ENCODE results near the gene BICDL1. TPM values are rescaled to one million over a fixed set of nuclear protein-coding genes. Genes with fewer than 3 reads are reported as not detected.

Gene BICDL1
- total RNA-seq, 2 experiments from 2014 or later = 98.5 to 100 TPM

DNA sequence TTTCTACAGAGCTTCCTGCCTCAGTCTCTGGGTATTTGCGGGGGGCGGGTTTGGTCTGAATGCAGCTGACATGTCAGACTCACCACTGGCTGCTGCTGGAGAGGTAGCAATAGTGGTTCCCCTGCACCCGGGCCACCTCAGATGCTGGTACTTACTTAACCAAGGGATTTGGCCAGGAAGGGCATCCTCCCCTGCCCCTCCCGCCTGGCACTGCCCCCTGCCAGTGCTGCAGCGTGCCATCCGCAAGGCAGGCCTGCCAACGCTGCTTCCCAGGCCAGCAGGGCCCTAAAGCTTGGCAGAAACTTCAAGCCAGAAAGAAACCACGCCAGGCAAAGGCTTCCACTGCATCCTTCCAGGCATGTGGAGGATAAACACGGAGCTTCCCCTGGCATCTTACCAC is 105.4 kb downstream of the BICDL1 start:
- peaks cover 10% of the 10 kb centered on the region for H3K36me3 Mint-ChIP-seq
- POLR2A ChIA-PET = no interaction called here

DNA sequence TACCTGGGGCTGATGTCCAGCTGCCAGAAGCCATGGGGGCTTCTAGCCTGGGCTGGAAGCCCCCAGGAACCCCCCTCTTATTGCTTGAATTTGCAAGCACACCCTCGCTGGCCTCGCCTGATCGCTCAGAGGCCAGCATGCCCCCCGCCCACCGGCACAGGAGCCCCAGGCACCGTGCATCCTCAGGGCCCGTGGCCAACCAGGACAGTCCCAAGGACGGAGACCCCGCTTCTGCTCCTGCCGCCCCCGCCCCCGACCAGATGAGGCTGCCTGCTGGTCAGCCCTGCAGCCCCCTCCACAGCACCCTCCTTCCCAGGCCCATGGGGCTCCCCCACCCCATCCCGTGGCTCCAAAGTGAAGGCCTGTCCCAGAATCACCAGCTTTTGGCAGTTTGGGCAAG is 106.3 kb downstream of the BICDL1 start:
- H3K36me3 Mint-ChIP-seq = peaks cover 8% of the 10 kb centered on the region
- DNase-seq = no peak
- no peak for ATAC-seq (ENCODE audit: low read depth)
- H3K4me1 Mint-ChIP-seq = peaks cover 2% of the 10 kb centered on the region
- POLR2A ChIA-PET = no interaction called here
- no peaks in the 10 kb centered on the region for H3K27me3 Mint-ChIP-seq
- no peak overlapping the region for H3K4me3 Mint-ChIP-seq
- no peaks in the 10 kb centered on the region for H3K9me3 Mint-ChIP-seq
- H3K27ac Mint-ChIP-seq = no peak overlapping the region

More for the DNA sequence above, 105.4 kb downstream of the BICDL1 start:
- no peak for ATAC-seq (ENCODE audit: low read depth)
- H3K4me1 Mint-ChIP-seq = peaks cover 2% of the 10 kb centered on the region
- no peak for DNase-seq
- no peaks in the 10 kb centered on the region for H3K9me3 Mint-ChIP-seq
- H3K4me3 Mint-ChIP-seq = no peak overlapping the region
- H3K27ac Mint-ChIP-seq = no peak overlapping the region
- no peaks in the 10 kb centered on the region for H3K27me3 Mint-ChIP-seq

DNA sequence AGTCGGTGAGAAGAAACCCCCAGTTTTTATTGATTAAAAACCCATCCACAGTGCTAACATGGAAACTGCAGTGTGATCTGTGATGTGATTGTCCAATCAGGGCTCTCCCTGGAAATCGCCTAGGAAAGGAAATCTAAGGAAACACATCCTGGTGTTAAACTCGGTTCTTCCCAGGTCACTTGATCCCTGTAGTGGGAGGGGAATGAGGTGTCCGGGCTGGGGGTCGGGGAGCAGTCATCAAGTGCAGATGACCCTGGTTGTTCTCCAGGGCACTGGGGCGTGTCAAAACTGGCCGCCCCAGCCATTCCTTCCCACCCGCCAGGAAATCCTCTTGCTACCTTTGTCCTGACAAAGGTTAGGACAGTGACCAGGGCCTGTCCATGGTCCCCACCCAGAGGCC is 106.7 kb downstream of the BICDL1 start:
- no peak overlapping the region for H3K4me3 Mint-ChIP-seq
- no peak for ATAC-seq (ENCODE audit: low read depth)
- no peaks in the 10 kb centered on the region for H3K9me3 Mint-ChIP-seq
- no peak for DNase-seq
- H3K36me3 Mint-ChIP-seq = peaks cover 8% of the 10 kb centered on the region
- H3K27me3 Mint-ChIP-seq = no peaks in the 10 kb centered on the region
- H3K27ac Mint-ChIP-seq = no peak overlapping the region
- POLR2A ChIA-PET = no interaction called here
- peaks cover 2% of the 10 kb centered on the region for H3K4me1 Mint-ChIP-seq

DNA sequence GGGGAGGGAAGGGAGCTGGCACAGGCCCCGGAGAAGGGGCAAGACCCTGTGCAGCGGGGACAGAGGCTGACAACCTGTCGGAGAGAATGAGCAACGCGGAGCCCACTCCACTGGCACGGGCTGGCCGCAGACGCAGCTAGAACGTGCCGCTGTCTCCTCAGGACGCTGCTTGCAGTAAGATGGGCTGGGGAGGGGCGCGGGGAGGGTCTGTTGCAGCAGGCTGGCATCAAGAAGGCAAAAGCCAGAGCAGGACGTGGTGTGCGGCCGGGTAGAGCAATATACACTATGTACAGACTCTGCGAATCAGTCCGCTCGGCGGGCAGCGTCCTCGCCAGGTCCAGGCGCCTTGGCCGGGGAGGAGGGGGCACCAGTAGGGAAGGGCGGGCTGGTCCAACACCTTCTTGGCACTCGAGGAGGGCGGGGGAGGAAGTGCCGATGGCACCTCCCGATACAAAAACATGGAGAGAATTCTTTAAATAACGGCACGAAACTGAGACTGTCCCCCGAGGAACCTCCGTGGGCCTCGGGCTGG is 107.7 kb downstream of the BICDL1 start:
- no peaks in the 10 kb centered on the region for H3K9me3 Mint-ChIP-seq
- no peaks in the 10 kb centered on the region for H3K27me3 Mint-ChIP-seq
- H3K27ac Mint-ChIP-seq = no peak overlapping the region
- ATAC-seq (ENCODE audit: low read depth) = no peak
- peaks cover 4% of the 10 kb centered on the region for H3K4me1 Mint-ChIP-seq
- H3K36me3 Mint-ChIP-seq = peaks cover 3% of the 10 kb centered on the region
- POLR2A ChIA-PET = no interaction called here
- DNase-seq = no peak
- H3K4me3 Mint-ChIP-seq = no peak overlapping the region

DNA sequence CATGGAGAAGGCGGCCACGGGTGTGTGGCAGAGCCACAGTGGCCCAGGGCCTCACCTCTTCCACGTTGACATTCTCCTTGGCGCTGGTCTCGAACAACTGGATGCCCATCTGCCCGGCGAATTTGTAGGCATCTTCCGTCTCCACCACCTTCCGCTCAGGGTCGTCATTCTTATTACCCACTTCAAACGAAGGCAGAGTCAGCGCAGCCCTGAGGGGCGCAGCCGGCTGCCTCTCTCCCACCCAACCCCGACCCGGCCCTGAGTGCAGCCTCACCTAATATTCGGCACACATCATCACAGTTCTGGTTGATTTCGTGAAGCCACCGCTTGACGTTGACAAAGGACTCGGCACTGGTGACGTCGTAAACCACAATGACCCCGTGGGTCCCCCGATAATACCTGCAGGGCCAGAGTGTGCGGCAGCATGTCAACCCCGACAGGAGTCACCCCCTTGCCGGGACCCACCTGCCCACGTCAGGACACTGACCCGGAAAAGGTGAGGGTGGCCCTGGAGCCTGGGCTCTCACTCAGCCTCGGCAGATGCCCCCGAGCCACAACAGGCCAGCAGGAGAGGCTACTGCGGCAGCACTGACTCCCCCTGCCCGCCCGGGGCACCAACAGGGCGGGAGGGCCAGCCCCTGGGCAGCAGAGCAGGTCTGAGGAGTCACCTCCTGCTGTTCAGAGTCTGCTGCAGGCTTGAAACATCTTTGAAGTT is 109.9 kb downstream of the BICDL1 start:
- H3K4me1 Mint-ChIP-seq = peaks cover 8% of the 10 kb centered on the region
- DNase-seq (no peak), ATAC-seq (ENCODE audit: low read depth) (no peak)
- H3K27me3 Mint-ChIP-seq = no peaks in the 10 kb centered on the region
- no peaks in the 10 kb centered on the region for H3K9me3 Mint-ChIP-seq
- POLR2A ChIA-PET = no interaction called here
- H3K27ac Mint-ChIP-seq = no peak overlapping the region
- no peak overlapping the region for H3K4me3 Mint-ChIP-seq
- peaks cover 6% of the 10 kb centered on the region for H3K36me3 Mint-ChIP-seq

DNA sequence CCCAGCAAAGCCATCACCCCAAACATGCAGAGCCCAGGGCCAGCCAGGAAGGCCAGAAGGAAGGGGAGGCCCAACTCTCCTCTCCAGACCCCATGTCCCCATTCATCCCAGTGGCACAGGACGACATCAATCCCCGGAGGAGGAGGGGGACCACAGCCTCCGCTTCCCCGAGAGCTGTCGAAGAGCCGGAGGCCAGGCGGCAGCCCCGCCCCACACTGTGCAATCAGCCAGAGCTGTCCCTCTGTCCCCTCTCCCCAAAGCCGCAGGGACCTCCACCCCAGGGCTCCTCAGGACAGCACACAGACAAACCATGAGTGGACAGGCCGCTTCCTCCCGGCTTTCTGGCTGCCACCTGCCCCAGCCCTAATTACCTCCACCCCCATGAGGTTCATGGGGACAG is 110.7 kb downstream of the BICDL1 start:
- POLR2A ChIA-PET = no interaction called here
- Mint-ChIP-seq H3K36me3 (peaks cover 7% of the 10 kb centered on the region), H3K27me3 (no peaks in the 10 kb centered on the region), H3K4me3 (no peak overlapping the region), H3K4me1 (peaks cover 6% of the 10 kb centered on the region), H3K9me3 (no peaks in the 10 kb centered on the region), H3K27ac (no peak overlapping the region)
- DNase-seq (no peak), ATAC-seq (ENCODE audit: low read depth) (no peak)

DNA sequence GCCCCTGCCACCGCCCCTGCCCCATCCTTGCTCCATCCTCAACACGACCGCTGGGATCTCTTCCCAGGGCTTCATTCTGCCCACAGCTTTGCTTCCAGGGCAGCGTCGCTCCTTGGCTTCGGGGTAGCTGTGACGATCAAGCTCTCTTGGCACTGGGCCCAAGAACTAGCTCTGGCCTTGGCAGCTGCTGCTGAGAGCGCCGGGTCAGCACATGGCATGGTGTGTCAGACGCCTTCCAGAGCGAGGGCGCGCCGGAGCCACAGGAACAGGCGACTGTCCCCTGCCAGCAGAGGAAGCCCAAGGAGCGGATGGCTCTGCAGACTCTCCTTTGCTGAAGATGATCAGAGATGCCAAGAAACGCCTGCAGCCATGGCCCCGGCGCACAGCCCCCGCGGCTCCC is 111.6 kb downstream of the BICDL1 start:
- ATAC-seq (ENCODE audit: low read depth) (no peak), DNase-seq (no peak)
- peaks cover 6% of the 10 kb centered on the region for H3K4me1 Mint-ChIP-seq
- H3K27me3 Mint-ChIP-seq = no peaks in the 10 kb centered on the region
- no peak overlapping the region for H3K4me3 Mint-ChIP-seq
- H3K36me3 Mint-ChIP-seq = peaks cover 7% of the 10 kb centered on the region
- H3K27ac Mint-ChIP-seq = no peak overlapping the region
- no peaks in the 10 kb centered on the region for H3K9me3 Mint-ChIP-seq
- POLR2A ChIA-PET = interaction anchor here (1.4 kb wide), 1 partner anchor 101 kb away, joined by 3 read pairs; the partner anchor contains the start of gene RPLP0

DNA sequence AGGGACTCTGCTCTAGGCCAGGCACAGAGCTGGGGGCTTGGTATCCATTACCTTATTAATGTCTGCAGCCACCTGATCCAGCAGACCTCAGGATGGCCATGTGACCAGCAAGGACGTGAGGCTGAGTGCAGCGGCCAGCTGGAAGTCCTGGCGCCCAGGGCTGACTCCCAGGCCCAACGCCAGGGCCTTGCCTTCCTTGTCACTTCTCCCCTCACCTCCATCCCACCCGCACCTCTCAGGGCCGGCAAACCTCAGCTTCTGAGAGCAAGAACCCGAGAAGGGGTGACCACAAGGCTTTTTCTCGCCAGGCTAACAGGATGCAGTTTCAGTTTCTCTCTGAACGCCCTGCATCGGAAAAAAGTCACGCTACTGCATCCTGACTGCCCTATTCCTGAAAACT is 112.1 kb downstream of the BICDL1 start:
- ATAC-seq (ENCODE audit: low read depth) = no peak
- H3K9me3 Mint-ChIP-seq = no peaks in the 10 kb centered on the region
- H3K36me3 Mint-ChIP-seq = peaks cover 10% of the 10 kb centered on the region

DNA sequence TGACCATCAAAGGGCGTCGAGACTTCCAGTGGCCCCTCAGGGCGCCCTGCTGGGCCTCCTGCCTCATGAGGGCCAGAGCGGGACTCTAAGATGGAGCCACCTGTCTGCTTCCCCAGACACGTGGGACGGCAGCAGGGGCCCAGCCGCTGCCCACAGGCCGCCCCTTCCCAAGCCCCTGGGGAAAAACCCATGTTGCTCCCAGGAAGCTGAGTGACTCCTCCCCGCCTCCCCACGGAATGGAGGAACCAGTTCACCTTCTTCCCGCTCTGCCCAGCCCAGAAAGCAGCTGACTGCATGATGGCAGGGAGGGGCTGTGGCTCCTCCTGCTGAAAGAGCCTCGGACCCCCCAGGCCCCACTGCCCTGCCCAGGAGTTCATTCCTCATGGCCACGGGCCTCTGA is 112.6 kb downstream of the BICDL1 start:
- no peak for ATAC-seq (ENCODE audit: low read depth)
- Mint-ChIP-seq H3K9me3 (no peaks in the 10 kb centered on the region), H3K4me3 (no peak overlapping the region), H3K36me3 (peaks cover 11% of the 10 kb centered on the region), H3K27ac (peak overlapping the region; percentile 32), H3K27me3 (no peaks in the 10 kb centered on the region), H3K4me1 (peaks cover 6% of the 10 kb centered on the region)
- no peak for DNase-seq
- POLR2A ChIA-PET = interaction anchor here (1.3 to 2.2 kb wide), 3 partner anchors 13 to 100 kb away, joined by 3 to 13 read pairs (median 3); partner anchors contain the start of genes RAB35 and RPLP0

More for the DNA sequence above, 112.1 kb downstream of the BICDL1 start:
- Mint-ChIP-seq H3K27ac (peak overlapping the region; percentile 32), H3K27me3 (no peaks in the 10 kb centered on the region), H3K4me1 (peaks cover 6% of the 10 kb centered on the region), H3K4me3 (no peak overlapping the region)
- POLR2A ChIA-PET = interaction anchor here (1.3 to 1.4 kb wide), 2 partner anchors 13 to 100 kb away, joined by 3 read pairs; partner anchors contain the start of gene RPLP0
- no peak for DNase-seq

DNA sequence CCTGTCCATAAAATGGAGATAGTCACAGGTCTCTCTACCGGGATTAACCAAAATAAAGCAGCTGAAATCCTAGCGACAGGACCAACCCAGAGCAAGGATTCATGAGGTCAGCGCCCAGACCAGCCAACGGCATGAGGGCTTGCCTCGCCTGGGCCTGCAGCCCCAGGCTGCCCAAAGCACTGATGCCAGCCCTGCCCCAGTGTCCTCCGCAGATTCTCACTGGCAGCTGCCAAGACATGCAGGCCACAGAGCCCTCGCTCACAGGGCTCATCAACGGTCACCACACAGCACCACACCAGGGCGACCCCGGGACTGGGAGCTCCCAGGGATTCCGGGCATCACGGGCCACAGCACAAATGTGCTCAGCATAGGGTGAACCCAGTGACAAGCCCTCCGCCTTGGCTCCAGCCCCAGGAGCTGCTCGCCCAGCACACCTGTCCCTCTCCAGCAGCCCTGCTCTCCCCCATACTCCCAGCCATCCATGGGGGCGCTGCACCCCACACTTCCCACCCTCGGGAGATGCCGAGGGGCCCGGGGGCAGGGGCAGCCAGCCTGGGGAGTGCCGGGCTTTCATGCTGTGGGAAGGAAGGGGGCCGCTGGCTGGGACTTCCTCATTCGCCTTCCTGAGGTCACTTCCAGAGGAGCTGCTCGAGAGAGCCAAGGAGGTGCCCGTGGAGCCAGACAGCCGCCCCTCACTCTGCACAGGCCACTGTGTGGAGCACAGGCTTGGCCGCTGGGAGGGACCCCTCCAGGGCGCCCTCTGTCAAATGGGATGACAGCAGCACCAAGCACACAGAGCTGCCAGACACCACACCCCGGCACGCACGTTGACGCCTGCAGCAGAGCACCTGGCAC is 113.4 kb downstream of the BICDL1 start:
- no peaks in the 10 kb centered on the region for H3K27me3 Mint-ChIP-seq
- DNase-seq (no peak), ATAC-seq (ENCODE audit: low read depth) (no peak)
- H3K9me3 Mint-ChIP-seq = no peaks in the 10 kb centered on the region
- peaks cover 11% of the 10 kb centered on the region for H3K36me3 Mint-ChIP-seq
- POLR2A ChIA-PET = interaction anchor here (1.3 to 2.2 kb wide), 3 partner anchors 12 to 99 kb away, joined by 3 to 13 read pairs (median 3); partner anchors contain the start of genes RAB35 and RPLP0
- H3K27ac Mint-ChIP-seq = no peak overlapping the region
- H3K4me3 Mint-ChIP-seq = no peak overlapping the region
- H3K4me1 Mint-ChIP-seq = peaks cover 6% of the 10 kb centered on the region

DNA sequence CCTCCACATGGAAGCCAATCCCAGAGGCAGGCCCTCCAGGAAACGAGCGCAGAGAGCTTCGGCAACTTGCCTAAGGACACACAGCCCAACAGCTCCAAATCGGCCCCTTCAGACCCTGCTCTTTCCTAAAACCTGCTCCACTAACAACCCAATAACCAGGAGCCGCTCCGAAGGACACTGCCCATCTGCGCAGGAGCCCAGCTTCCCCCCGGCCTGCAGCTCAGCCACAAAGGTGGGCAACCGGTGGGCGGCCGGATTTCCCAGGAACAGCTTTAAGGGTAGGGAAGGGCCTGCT is 114.0 kb downstream of the BICDL1 start:
- peaks cover 10% of the 10 kb centered on the region for H3K36me3 Mint-ChIP-seq
- H3K4me3 Mint-ChIP-seq = no peak overlapping the region
- DNase-seq (no peak), ATAC-seq (ENCODE audit: low read depth) (no peak)
- POLR2A ChIA-PET = interaction anchor here (2.2 kb wide), 1 partner anchor 13 kb away, joined by 13 read pairs; the partner anchor contains the start of gene RAB35
- H3K4me1 Mint-ChIP-seq = peaks cover 7% of the 10 kb centered on the region
- no peak overlapping the region for H3K27ac Mint-ChIP-seq
- H3K27me3 Mint-ChIP-seq = no peaks in the 10 kb centered on the region
- no peaks in the 10 kb centered on the region for H3K9me3 Mint-ChIP-seq

DNA sequence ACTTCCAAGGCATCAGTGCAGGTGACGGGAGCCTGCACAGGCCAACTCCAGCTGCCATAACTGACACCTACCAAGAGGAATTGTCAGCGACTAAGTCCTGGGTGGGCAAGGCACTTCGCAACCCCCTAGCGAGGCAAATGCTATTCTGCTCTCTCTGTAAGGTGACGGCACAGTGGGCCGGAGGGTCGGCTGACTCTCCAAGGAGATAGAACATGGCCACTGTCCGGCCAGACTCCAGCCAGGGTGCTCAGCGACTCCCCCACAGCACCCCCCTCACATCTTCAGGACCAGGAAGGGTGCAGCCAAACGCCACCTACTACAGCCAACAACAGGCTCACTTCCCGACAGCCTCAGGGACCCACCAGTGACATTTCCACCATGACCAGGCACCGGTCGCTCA is 114.3 kb downstream of the BICDL1 start:
- Mint-ChIP-seq H3K4me3 (no peak overlapping the region), H3K27ac (no peak overlapping the region), H3K9me3 (no peaks in the 10 kb centered on the region), H3K27me3 (no peaks in the 10 kb centered on the region), H3K36me3 (peaks cover 9% of the 10 kb centered on the region), H3K4me1 (peaks cover 10% of the 10 kb centered on the region)
- ATAC-seq (ENCODE audit: low read depth) (no peak), DNase-seq (no peak)
- POLR2A ChIA-PET = interaction anchor here (2.2 kb wide), 1 partner anchor 13 kb away, joined by 13 read pairs; the partner anchor contains the start of gene RAB35

DNA sequence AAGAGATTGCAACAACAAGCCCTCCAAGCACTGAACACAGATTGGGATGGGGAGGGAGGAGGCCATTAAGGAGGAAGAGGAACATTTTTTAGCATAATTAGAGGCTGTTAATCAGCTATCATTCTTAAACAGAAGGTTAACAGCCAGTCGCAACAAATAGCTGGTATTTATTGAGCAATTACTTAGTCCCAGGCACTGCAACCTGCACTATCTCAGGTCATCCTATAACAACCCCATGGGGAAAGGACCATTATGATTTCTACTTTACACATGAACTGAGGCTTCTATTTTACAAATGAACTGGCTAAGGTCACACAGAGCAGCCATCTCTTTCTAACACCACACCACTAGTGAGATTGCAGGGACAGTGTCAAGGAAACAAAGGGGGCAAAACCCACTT is 117.1 kb downstream of the BICDL1 start:
- no peaks in the 10 kb centered on the region for H3K27me3 Mint-ChIP-seq
- peaks cover 29% of the 10 kb centered on the region for H3K4me1 Mint-ChIP-seq
- no peak overlapping the region for H3K27ac Mint-ChIP-seq

More for the DNA sequence above, 117.1 kb downstream of the BICDL1 start:
- Mint-ChIP-seq H3K36me3 (peaks cover 14% of the 10 kb centered on the region), H3K4me3 (no peak overlapping the region), H3K9me3 (no peaks in the 10 kb centered on the region)
- POLR2A ChIA-PET = interaction anchor here (0.7 kb wide), 2 partner anchors 33 to 59 kb away, joined by 3 to 4 read pairs; no protein-coding TSS in a partner anchor
- ATAC-seq (ENCODE audit: low read depth) = no peak
- DNase-seq = no peak
